ENCODE results near the gene FBXO31. TPM values are rescaled to one million over a fixed set of nuclear protein-coding genes. Genes with fewer than 3 reads are reported as not detected.

The FBXO31 gene
- total and polyA plus RNA-seq, 2 of the 13 experiments (the other 11 are each of a cell fraction or from before 2014, with no cell fraction given): 92.4 to 101 TPM

GRCh38 chr16:87383505-87384161, at the start of gene FBXO31 (continued):
- no peak for TF ChIP-seq ZBTB49 (CRISPR knock-in tag; IDR thresholded peaks at IDR 0.05; ENCODE audit: borderline replicate concordance)
- TF ChIP-seq MATR3 (CRISPR knock-in tag; IDR thresholded peaks at IDR 0.05): no peak
- no peak for TF ChIP-seq ZNF501 (CRISPR knock-in tag; IDR thresholded peaks at IDR 0.05)
- TF ChIP-seq PAF1 (CRISPR knock-in tag; IDR thresholded peaks at IDR 0.05): no peak
- peak; percentile 70 for TF ChIP-seq POGK (CRISPR knock-in tag; conservative IDR thresholded peaks at IDR 0.05)
- TF ChIP-seq ZNF672 (CRISPR knock-in tag; IDR thresholded peaks at IDR 0.05): 0 out of 2 replicates have a peak, but pooled peaks have one; percentile 77
- no peak for TF ChIP-seq ZBTB42 (CRISPR knock-in tag; IDR thresholded peaks at IDR 0.05)
- TF ChIP-seq ZSCAN20 (CRISPR knock-in tag; IDR thresholded peaks at IDR 0.05; ENCODE audit: borderline replicate concordance): peak; percentile 55
- 0 out of 2 replicates have a peak, but pooled peaks have one; percentile 42 for TF ChIP-seq ZNF547 (CRISPR knock-in tag; IDR thresholded peaks at IDR 0.05)
- peak; percentile 94 for TF ChIP-seq HOXA9 (CRISPR knock-in tag; IDR thresholded peaks at IDR 0.05; ENCODE audit: borderline replicate concordance)
- TF ChIP-seq DR1 (CRISPR knock-in tag; IDR thresholded peaks at IDR 0.05): peak; percentile 82; the same call in 1 of the 2 replicates
- peak; percentile 92 for TF ChIP-seq RXRA (CRISPR knock-in tag; IDR thresholded peaks at IDR 0.05)
- TF ChIP-seq PATZ1 (CRISPR knock-in tag; IDR thresholded peaks at IDR 0.05): peak; percentile 93
- TF ChIP-seq ZNF33A (CRISPR knock-in tag; IDR thresholded peaks at IDR 0.05; ENCODE audit: borderline replicate concordance): no peak
- TF ChIP-seq ZNF225 (CRISPR knock-in tag; IDR thresholded peaks at IDR 0.05): no peak
- TF ChIP-seq FUBP1 (CRISPR knock-in tag; IDR thresholded peaks at IDR 0.05; ENCODE audit: borderline replicate concordance): no peak
- TF ChIP-seq, protein P1, sequence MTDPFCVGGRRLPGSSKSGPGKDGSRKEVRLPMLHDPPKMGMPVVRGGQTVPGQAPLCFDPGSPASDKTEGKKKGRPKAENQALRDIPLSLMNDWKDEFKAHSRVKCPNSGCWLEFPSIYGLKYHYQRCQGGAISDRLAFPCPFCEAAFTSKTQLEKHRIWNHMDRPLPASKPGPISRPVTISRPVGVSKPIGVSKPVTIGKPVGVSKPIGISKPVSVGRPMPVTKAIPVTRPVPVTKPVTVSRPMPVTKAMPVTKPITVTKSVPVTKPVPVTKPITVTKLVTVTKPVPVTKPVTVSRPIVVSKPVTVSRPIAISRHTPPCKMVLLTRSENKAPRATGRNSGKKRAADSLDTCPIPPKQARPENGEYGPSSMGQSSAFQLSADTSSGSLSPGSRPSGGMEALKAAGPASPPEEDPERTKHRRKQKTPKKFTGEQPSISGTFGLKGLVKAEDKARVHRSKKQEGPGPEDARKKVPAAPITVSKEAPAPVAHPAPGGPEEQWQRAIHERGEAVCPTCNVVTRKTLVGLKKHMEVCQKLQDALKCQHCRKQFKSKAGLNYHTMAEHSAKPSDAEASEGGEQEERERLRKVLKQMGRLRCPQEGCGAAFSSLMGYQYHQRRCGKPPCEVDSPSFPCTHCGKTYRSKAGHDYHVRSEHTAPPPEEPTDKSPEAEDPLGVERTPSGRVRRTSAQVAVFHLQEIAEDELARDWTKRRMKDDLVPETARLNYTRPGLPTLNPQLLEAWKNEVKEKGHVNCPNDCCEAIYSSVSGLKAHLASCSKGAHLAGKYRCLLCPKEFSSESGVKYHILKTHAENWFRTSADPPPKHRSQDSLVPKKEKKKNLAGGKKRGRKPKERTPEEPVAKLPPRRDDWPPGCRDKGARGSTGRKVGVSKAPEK (CRISPR knock-in tag; IDR thresholded peaks at IDR 0.05; ENCODE audit: borderline replicate concordance): peak; percentile 58; the same call in 1 of the 2 replicates
- TF ChIP-seq ZEB1 (IDR thresholded peaks at IDR 0.05; ENCODE audit: insufficient replicate concordance, low read depth): peak; percentile 62

Measured in HepG2 (cell line).